ENCODE measurements around the gene RCE1. TPM values are rescaled to one million over a fixed set of nuclear protein-coding genes. Genes with fewer than 3 reads are reported as not detected.

RCE1 gene
- total RNA-seq, 4 donors from 2014 or later, result 8.8 to 13.4 (median 11.7) TPM

- TF ChIP-seq, protein P1, sequence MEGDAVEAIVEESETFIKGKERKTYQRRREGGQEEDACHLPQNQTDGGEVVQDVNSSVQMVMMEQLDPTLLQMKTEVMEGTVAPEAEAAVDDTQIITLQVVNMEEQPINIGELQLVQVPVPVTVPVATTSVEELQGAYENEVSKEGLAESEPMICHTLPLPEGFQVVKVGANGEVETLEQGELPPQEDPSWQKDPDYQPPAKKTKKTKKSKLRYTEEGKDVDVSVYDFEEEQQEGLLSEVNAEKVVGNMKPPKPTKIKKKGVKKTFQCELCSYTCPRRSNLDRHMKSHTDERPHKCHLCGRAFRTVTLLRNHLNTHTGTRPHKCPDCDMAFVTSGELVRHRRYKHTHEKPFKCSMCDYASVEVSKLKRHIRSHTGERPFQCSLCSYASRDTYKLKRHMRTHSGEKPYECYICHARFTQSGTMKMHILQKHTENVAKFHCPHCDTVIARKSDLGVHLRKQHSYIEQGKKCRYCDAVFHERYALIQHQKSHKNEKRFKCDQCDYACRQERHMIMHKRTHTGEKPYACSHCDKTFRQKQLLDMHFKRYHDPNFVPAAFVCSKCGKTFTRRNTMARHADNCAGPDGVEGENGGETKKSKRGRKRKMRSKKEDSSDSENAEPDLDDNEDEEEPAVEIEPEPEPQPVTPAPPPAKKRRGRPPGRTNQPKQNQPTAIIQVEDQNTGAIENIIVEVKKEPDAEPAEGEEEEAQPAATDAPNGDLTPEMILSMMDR (IDR thresholded peaks at IDR 0.05; ENCODE audit: low read depth), result no peak
Measured at GRCh38 chr11:66840317-66841091, 2.7 kb upstream of the RCE1 start.

- TF ChIP-seq, protein P1 (IDR thresholded peaks at IDR 0.05; ENCODE audit: low read depth), result no peak
Measured at GRCh38 chr11:66841861-66842260, 1.4 kb upstream of the RCE1 start.

GRCh38 chr11:66842501-66842895, 743 bp upstream of the RCE1 start:
- TF ChIP-seq, protein P1 (IDR thresholded peaks at IDR 0.05; ENCODE audit: low read depth), result no peak

DNA sequence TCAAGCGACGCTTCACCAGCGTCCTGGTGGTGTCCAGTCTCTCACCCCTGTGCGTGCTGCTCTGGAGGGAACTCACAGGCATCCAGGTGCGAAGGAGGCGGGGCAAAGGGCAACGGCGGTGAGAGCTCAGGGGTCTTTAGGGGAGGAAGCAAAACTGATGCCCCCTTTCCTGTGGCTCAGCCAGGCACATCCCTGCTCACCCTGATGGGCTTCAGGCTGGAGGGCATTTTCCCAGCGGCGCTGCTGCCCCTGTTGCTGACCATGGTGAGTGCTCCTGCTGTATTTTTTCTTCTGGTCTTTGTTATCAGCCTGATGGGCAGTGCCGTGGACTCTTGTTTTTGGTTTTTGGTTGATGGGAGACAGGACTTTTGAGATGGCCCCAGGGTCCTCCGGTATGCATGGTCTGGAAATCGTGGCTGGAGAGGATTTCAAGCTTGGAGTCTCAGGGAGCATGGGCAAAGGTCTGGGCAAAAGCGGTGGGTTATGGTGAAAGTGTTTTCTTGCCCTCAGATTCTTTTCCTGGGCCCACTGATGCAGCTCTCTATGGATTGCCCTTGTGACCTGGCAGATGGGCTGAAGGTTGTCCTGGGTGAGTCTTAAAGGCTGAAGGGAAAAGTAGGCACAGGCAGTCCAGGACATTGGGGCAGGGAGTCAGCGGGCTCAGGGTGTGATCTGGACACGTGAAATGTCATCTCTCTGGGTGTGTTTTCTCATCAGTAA, 695 bp downstream of the RCE1 start:
- TF ChIP-seq, protein P1 (IDR thresholded peaks at IDR 0.05; ENCODE audit: low read depth), result no peak

DNA sequence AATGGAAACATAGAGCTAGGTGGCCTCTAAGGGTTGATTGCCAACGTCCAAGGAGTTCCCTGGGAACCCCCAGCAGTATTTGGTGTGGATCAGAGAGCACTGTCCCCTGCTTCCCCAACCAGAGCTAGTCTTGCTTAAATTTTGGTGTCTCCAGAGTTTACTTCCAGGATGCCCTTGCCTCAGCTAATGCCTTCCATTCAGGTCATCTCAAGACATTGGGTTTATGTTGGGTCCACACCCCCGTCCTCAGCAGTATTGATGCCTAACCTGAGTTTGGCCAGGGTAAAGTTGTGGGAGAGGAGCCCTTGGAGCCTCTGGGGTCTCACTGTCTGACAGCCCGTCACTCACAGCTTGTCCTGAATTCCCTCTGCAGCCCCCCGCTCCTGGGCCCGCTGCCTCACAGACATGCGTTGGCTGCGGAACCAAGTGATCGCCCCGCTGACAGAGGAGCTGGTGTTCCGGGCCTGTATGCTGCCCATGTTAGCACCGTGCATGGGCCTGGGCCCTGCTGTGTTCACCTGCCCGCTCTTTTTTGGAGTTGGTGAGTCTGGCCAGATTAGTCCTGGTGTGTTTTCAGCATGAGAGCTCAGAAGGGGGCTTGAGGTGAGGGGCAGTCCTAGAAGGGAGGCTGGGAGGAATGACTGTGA, 1.4 kb downstream of the RCE1 start:
- TF ChIP-seq, protein P1 (IDR thresholded peaks at IDR 0.05; ENCODE audit: low read depth), result no peak

- TF ChIP-seq, protein P1 (IDR thresholded peaks at IDR 0.05; ENCODE audit: low read depth), result no peak
Measured at GRCh38 chr11:66845143-66845875, 2.1 kb downstream of the RCE1 start.

Data from subcutaneous adipose tissue (tissue), 4 donors.